ENCODE results near the gene PTGFRN.

Gene PTGFRN

GRCh38 chr1:117033772-117034171 is 124.1 kb downstream of the PTGFRN start:
- Histone ChIP-seq H3K4me1 (ENCODE audit: insufficient read depth, low read length) (peaks cover 7% of the 10 kb centered on the region; the same call in 1 of the 2 replicates), H3K9me3 (ENCODE audit: control insufficient read depth, insufficient read depth, low read length) (no peaks in the 10 kb centered on the region), H3K36me3 (ENCODE audit: insufficient read depth, low read length) (no peaks in the 10 kb centered on the region), H3K9ac (ENCODE audit: low read depth, low read length) (no peak overlapping the region)

GRCh38 chr1:117034791-117035290 is 125.1 kb downstream of the PTGFRN start:
- no peak overlapping the region for H3K9ac ChIP-seq (ENCODE audit: low read depth, low read length)
- H3K4me1 ChIP-seq (ENCODE audit: insufficient read depth, low read length), result peaks cover 7% of the 10 kb centered on the region; the same call in 1 of the 2 replicates
- no peaks in the 10 kb centered on the region for H3K9me3 ChIP-seq (ENCODE audit: control insufficient read depth, insufficient read depth, low read length)
- H3K36me3 ChIP-seq (ENCODE audit: insufficient read depth, low read length), result no peaks in the 10 kb centered on the region

GRCh38 chr1:117036018-117036461 is 126.3 kb downstream of the PTGFRN start:
- Histone ChIP-seq H3K36me3 (ENCODE audit: insufficient read depth, low read length) (no peaks in the 10 kb centered on the region), H3K9ac (ENCODE audit: low read depth, low read length) (no peak overlapping the region), H3K4me1 (ENCODE audit: insufficient read depth, low read length) (peaks cover 7% of the 10 kb centered on the region; the same call in 1 of the 2 replicates), H3K9me3 (ENCODE audit: control insufficient read depth, insufficient read depth, low read length) (no peaks in the 10 kb centered on the region)

GRCh38 chr1:117037802-117038201 is 128.1 kb downstream of the PTGFRN start:
- Histone ChIP-seq H3K36me3 (ENCODE audit: insufficient read depth, low read length) (no peaks in the 10 kb centered on the region), H3K4me1 (ENCODE audit: insufficient read depth, low read length) (peaks cover 7% of the 10 kb centered on the region; the same call in 1 of the 2 replicates), H3K9me3 (ENCODE audit: control insufficient read depth, insufficient read depth, low read length) (no peaks in the 10 kb centered on the region), H3K9ac (ENCODE audit: low read depth, low read length) (no peak overlapping the region)

GRCh38 chr1:117038236-117038635 is 128.5 kb downstream of the PTGFRN start:
- Histone ChIP-seq H3K4me1 (ENCODE audit: insufficient read depth, low read length) (peaks cover 7% of the 10 kb centered on the region; the same call in 1 of the 2 replicates), H3K9me3 (ENCODE audit: control insufficient read depth, insufficient read depth, low read length) (no peaks in the 10 kb centered on the region), H3K36me3 (ENCODE audit: insufficient read depth, low read length) (no peaks in the 10 kb centered on the region), H3K9ac (ENCODE audit: low read depth, low read length) (no peak overlapping the region)
